Measurements from ENCODE around the gene SECTM1.

Gene SECTM1

DNA sequence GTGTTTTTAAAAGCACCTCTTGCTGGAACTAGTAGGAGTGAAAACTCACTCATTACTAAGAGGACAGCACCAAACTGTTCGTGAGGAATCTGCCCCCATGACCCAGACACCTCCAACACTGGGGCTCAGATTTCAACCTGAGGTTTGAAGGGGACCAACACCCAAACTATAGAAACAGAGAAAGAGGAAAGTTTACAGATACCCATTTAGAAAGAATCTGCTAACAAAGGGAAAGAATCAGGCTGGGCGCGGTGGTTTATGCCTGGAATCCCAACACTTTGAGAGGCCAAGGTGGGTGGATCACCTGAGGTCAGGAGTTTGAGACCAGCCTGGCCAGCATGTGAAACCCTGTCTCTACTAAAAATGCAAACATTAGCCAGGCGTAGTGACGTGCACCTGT is 56.6 kb downstream of the SECTM1 start:
- TF ChIP-seq ZNF274 (IDR thresholded peaks at IDR 0.05; ENCODE audit: low read depth, low read length): no peak
- no peak overlapping the region for H3K4me3 ChIP-seq (ENCODE audit: low read length)

DNA sequence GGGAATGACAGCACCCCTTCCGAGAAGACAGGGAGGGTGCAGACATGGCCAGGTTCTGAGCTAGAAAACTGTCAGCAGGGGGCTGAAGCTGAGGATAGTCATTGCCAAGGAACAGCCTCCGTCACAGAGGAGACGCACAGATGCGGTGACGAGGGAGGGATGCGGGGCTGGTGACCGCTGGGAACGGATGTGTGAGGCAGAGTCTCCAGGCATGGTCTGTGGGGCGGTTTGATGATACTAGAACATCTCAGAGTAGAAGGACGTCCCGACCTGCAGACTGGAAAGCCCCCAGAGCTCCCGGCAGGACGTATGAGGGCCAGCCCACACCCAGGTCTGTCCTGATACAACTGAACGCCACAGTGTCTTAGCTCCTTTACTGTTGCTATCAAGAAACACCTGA is 58.2 kb downstream of the SECTM1 start:
- no peak overlapping the region for H3K4me3 ChIP-seq (ENCODE audit: low read length)
- TF ChIP-seq ZNF274 (IDR thresholded peaks at IDR 0.05; ENCODE audit: low read depth, low read length): no peak

DNA sequence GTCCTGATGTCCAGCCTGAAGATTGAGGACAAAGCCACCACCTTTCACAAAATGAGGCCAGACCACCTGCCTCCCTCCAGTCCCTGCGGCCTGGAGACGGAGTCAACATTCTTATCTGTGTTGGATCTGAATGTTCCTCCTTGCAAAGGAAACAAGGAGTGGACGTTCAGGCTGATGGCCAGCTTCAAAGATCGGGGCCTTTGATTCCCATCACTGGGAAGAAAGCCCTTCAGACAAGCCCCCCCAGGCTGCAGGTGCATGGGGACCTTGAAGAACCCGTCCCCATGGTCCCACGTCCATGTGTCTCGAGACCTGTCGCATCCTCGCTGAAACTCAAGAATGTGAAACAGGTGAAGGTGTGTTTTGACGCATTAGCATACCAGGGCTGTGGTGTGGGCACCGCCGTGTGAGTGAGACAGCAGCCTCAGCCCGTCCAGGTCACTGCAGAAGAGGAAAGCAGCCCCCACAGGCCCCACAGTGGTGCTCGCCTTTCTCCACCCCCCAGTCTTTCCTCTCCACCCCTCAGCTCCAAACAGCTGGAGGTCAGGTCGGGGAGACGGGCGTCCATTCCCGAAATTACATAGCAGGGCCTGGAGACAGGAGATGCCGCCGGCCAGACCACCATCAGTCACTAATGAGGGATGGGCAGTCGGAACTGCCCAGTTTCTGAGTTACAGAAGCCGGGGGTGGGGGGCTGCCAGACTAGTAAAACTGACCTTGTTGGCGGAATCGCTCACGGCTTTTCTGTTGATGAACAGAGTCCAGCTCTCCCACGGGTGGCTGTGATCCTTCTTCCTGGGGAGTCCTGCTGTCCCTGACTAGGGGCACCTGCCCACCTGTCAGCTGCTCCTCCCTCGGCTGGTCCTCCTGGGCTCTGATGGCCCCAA is 59.2 kb downstream of the SECTM1 start:
- H3K4me3 ChIP-seq (ENCODE audit: low read length): no peak overlapping the region
- no peak for TF ChIP-seq ZNF274 (IDR thresholded peaks at IDR 0.05; ENCODE audit: low read depth, low read length)

DNA sequence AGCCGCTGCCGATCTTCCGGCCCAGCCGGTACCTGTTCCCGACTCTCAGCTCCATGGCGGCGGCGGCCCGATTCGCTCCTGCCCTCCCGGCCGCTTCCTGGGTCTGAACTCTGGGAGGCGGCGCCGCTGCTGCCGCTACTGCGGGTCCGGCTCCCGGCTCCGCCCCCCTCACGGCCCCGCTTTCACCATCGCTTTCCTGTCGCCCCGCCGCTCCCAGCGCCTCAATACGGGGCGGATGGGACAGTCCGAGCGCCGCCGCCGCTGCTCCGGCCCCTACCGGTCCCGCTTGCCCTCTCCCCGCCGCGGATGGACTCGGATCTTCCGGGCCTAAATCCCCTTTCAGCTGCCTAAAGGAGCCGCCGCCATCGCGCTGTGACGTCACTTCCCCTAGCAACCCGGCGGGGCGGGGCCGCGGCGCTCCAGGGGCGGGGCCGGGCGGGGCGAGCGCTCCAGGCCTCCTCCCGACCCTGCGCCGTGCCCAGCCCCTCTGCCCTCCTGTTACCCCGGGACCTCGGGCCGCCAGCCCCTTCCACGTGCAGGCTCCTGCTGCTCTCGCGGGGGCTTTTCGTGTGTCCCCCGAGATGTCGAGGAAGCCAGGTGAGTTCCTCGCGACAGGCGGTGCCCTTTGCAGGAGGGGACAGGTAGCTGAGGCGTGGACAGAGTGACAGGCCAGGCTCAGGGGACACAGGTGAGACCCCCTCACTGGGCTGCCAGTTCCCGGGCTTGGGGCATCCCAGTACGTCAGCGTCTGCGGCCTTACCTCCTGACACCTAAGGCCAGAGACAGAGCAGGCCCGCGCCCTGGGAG is 60.0 kb downstream of the SECTM1 start, which contains the start of gene CSNK1D:
TSS of gene CSNK1D (minus strand) at position 374 of the 807 bp plus-strand sequence. CDS start at position 55, 319 bp downstream.
- no peak for TF ChIP-seq ZNF274 (IDR thresholded peaks at IDR 0.05; ENCODE audit: low read depth, low read length)
- peak within 1 kb of the TSS; percentile 92 for H3K4me3 ChIP-seq (ENCODE audit: low read length)

DNA sequence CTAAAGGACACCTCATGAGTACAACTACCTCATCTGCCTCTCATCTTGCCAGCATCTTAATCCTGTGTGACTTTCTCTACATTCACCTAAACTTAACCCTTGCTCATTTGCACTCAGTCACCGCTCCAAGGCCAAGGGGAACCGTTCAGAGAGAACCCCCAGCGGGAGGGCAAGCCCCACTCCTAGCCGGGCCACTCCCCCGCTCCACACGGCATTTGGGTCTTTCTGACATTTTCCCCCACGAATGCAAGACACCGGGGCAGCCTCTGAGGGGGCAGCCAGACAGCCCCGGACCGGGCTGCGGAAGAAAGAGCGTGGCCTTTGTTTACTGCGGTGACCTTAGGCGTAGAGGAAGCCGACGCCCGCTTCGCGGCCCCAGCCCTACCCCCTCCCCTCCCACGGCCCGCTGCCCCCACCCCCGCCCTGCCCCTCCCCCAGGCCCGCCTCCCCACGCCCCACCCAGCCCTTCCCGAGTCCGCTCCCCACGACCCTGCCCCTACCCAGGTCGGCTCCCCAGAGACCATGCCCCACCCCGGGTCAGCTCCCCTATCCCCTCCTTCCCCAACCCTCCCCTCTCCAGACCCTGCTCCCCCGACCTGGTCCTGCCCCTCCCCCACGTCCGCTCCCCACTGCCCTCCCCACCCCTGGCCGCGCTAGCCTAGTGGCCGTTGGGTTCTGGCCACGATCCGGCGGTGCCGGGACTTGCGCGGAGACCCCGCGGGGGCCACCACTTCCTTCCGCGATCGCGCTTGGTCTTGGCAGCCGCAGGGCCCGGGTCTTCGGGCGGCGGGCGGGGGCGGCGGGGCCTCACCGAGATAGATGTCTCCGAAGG is 60.9 kb downstream of the SECTM1 start:
- no peak for TF ChIP-seq ZNF274 (IDR thresholded peaks at IDR 0.05; ENCODE audit: low read depth, low read length)
- H3K4me3 ChIP-seq (ENCODE audit: low read length): peak overlapping the region; percentile 92

DNA sequence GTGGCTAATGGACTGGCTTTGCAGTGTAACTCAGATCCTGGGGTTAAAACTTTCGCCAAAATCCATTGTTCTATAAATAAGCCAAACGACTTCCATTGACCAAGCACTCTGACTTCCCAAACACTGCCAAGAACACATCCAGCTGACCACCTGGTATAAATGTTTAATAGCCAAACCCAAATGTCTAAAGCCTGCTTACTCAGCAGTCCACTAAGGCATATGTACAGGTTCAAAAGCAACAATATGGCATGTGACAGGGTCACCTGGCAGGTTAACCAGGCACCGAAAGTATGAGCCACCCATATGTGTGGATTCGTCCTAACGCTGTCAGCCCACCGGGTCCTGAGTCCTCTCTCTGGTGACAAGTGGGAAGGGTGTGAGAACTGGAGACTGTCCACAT is 62.2 kb downstream of the SECTM1 start:
- no peak for TF ChIP-seq ZNF274 (IDR thresholded peaks at IDR 0.05; ENCODE audit: low read depth, low read length)
- H3K4me3 ChIP-seq (ENCODE audit: low read length): no peak overlapping the region; the same call in 1 of the 2 replicates
